H7 (cell line): ENCODE measurements around the gene PRKG1. TPM values are rescaled to one million over a fixed set of nuclear protein-coding genes. Genes with fewer than 3 reads are reported as not detected.
"Not testable (repeated sequence)": the region's sequence is repeated elsewhere in the genome, so short reads cannot be mapped to it uniquely, and the experiment has no call there.

Experiments used
- DNase-seq: peaks from one replicate; pipeline ENCODE4 v3.0.0; 2012
- H3K27me3 ChIP-seq: 2 replicates; pipeline ENCODE4 v1.6.0; 2011; ENCODE audit warnings: mild to moderate bottlenecking, low read length; ENCODE audit not compliant: control insufficient read depth, insufficient read depth
- H3K36me3 ChIP-seq: replicated peaks from 2 replicates; pipeline ENCODE4 v1.5.1; 2011; ENCODE audit warnings: low read length; ENCODE audit not compliant: control insufficient read depth, insufficient read depth
- H3K4me3 ChIP-seq: 2 replicates; pipeline ENCODE4 v1.5.1; 2011; ENCODE audit warnings: low read depth, mild to moderate bottlenecking, control low read depth, low read length, moderate library complexity; ENCODE audit not compliant: insufficient read depth
- total RNA-seq: library from RNA; depleted of rRNA; stranded (reverse); fragments of >200 nt; shearing (Covaris generic); gene quantifications from 2 replicates; pipeline ENCODE4 v1.2.3, GENCODE V29; 2014

PRKG1 gene
- total RNA-seq, 1 experiment from 2014 or later = 7.3 TPM

- Histone ChIP-seq H3K4me3 (no peak overlapping the region), H3K27me3 (no peaks in the 10 kb centered on the region), H3K36me3 (no peaks in the 10 kb centered on the region)
- no peak for DNase-seq
Observed at GRCh38 chr10:51340845-51341610, 266.7 kb downstream of the PRKG1 start.

GRCh38 chr10:51341745-51342144 lies 267.5 kb downstream of the PRKG1 start:
- H3K36me3 ChIP-seq, DNase-seq: not testable (repeated sequence)

GRCh38 chr10:51342381-51342780 lies 268.1 kb downstream of the PRKG1 start:
- no peak for DNase-seq
- no peaks in the 10 kb centered on the region for H3K36me3 ChIP-seq
- H3K27me3 ChIP-seq = no peaks in the 10 kb centered on the region
- H3K4me3 ChIP-seq = no peak overlapping the region

More at GRCh38 chr10:51341745-51342144, 267.5 kb downstream of the PRKG1 start:
- H3K4me3 ChIP-seq, H3K27me3 ChIP-seq: not testable (repeated sequence)

- H3K27me3 ChIP-seq = no peaks in the 10 kb centered on the region
- no peak overlapping the region for H3K4me3 ChIP-seq
- no peaks in the 10 kb centered on the region for H3K36me3 ChIP-seq
- DNase-seq = no peak
Observed at GRCh38 chr10:51343391-51343790, 269.1 kb downstream of the PRKG1 start.

- H3K36me3 ChIP-seq = no peaks in the 10 kb centered on the region
- no peak overlapping the region for H3K4me3 ChIP-seq
- H3K27me3 ChIP-seq = no peaks in the 10 kb centered on the region
Observed at GRCh38 chr10:51344371-51344770, 270.1 kb downstream of the PRKG1 start.

GRCh38 chr10:51348622-51349021 lies 274.3 kb downstream of the PRKG1 start:
- no peak for DNase-seq
- H3K4me3 ChIP-seq = no peak overlapping the region
- no peaks in the 10 kb centered on the region for H3K36me3 ChIP-seq
- no peaks in the 10 kb centered on the region for H3K27me3 ChIP-seq

More at GRCh38 chr10:51344371-51344770, 270.1 kb downstream of the PRKG1 start:
- no peak for DNase-seq

GRCh38 chr10:51357170-51357569 lies 282.9 kb downstream of the PRKG1 start:
- Histone ChIP-seq H3K36me3 (no peaks in the 10 kb centered on the region), H3K27me3 (no peaks in the 10 kb centered on the region)
- no peak for DNase-seq

GRCh38 chr10:51358227-51358626 lies 283.9 kb downstream of the PRKG1 start:
- Histone ChIP-seq H3K27me3 (no peaks in the 10 kb centered on the region), H3K36me3 (no peaks in the 10 kb centered on the region), H3K4me3 (no peak overlapping the region)
- DNase-seq = no peak

More at GRCh38 chr10:51357170-51357569, 282.9 kb downstream of the PRKG1 start:
- no peak overlapping the region for H3K4me3 ChIP-seq

- Histone ChIP-seq H3K4me3 (no peak overlapping the region), H3K27me3 (no peaks in the 10 kb centered on the region), H3K36me3 (no peaks in the 10 kb centered on the region)
- DNase-seq = no peak
Observed at GRCh38 chr10:51363415-51363814, 289.1 kb downstream of the PRKG1 start.

GRCh38 chr10:51364674-51365073 lies 290.4 kb downstream of the PRKG1 start:
- no peaks in the 10 kb centered on the region for H3K27me3 ChIP-seq
- no peaks in the 10 kb centered on the region for H3K36me3 ChIP-seq
- H3K4me3 ChIP-seq = no peak overlapping the region
- no peak for DNase-seq

- Histone ChIP-seq H3K27me3 (no peaks in the 10 kb centered on the region), H3K4me3 (no peak overlapping the region), H3K36me3 (no peaks in the 10 kb centered on the region)
- no peak for DNase-seq
Observed at GRCh38 chr10:51366044-51366443, 291.8 kb downstream of the PRKG1 start.

- H3K4me3 ChIP-seq = no peak overlapping the region
Observed at GRCh38 chr10:51367127-51367526, 292.8 kb downstream of the PRKG1 start.

GRCh38 chr10:51367694-51368093 lies 293.4 kb downstream of the PRKG1 start:
- no peaks in the 10 kb centered on the region for H3K27me3 ChIP-seq
- H3K36me3 ChIP-seq = no peaks in the 10 kb centered on the region
- no peak overlapping the region for H3K4me3 ChIP-seq
- DNase-seq = no peak

More at GRCh38 chr10:51367127-51367526, 292.8 kb downstream of the PRKG1 start:
- DNase-seq = no peak
- Histone ChIP-seq H3K27me3 (no peaks in the 10 kb centered on the region), H3K36me3 (no peaks in the 10 kb centered on the region)

GRCh38 chr10:51368943-51369342 lies 294.7 kb downstream of the PRKG1 start:
- no peak for DNase-seq
- Histone ChIP-seq H3K36me3 (no peaks in the 10 kb centered on the region), H3K4me3 (no peak overlapping the region), H3K27me3 (no peaks in the 10 kb centered on the region)

GRCh38 chr10:51369903-51370302 lies 295.6 kb downstream of the PRKG1 start:
- Histone ChIP-seq H3K4me3 (no peak overlapping the region), H3K36me3 (no peaks in the 10 kb centered on the region), H3K27me3 (no peaks in the 10 kb centered on the region)
- no peak for DNase-seq
